IMR-90 (cell line): ENCODE measurements around the gene HSPA13. TPM values are rescaled to one million over a fixed set of nuclear protein-coding genes. Genes with fewer than 3 reads are reported as not detected.

Source experiments
- ATAC-seq: fragments of 200-7000 bp; cut with Tn5 transposase; 2 replicates; pipeline ENCODE4 v1.9.1; 2020; ENCODE audit warnings: low read depth, mild to moderate bottlenecking, moderate library complexity
- BruUV-seq: library from RNA; stranded (reverse); fragments of 400-500 nt; replicated peaks from 2 replicates; lab custom pipeline; 2021; lab: Mats Ljungman, UMichigan
- CTCF ChIA-PET: fragments of 300-600 bp; formaldehyde crosslinking; extraction: SDS; loops from one replicate; lab custom pipeline; 2021; ENCODE audit warnings: antibody characterized with exemption; lab: Yijun Ruan, JAX
- POLR2A ChIA-PET: fragments of 300-600 bp; sonication (Branson Sonifier 250); formaldehyde crosslinking; loops from one replicate; lab custom pipeline; 2022; ENCODE audit warnings: antibody characterized with exemption; ENCODE audit not compliant: unreplicated experiment; lab: Charles Lee
- DNase-seq: peaks from one replicate; pipeline ENCODE4 v3.0.0; 2013
- H2AFZ ChIP-seq: replicated peaks from 2 replicates; pipeline ENCODE3; 2013; ENCODE audit warnings: low read length, mild to moderate bottlenecking; ENCODE audit not compliant: poor library complexity
- H2AK5ac ChIP-seq: 2 replicates; pipeline ENCODE4 v1.6.1; 2013; ENCODE audit warnings: low read depth, low read length, inconsistent platforms
- H2AK9ac ChIP-seq: replicated peaks from 2 replicates; pipeline ENCODE3; 2013; ENCODE audit warnings: mild to moderate bottlenecking, low read depth, low read length, moderate library complexity; ENCODE audit not compliant: poor library complexity
- H2BK120ac ChIP-seq: 2 replicates; pipeline ENCODE4 v1.6.1; 2013; ENCODE audit warnings: low read depth, low read length, inconsistent platforms
- H2BK15ac ChIP-seq: 3 replicates; pipeline ENCODE4 v1.6.1; 2013; ENCODE audit warnings: low read depth, low read length, inconsistent platforms
- H2BK20ac ChIP-seq: 2 replicates; pipeline ENCODE4 v1.6.1; 2013; ENCODE audit warnings: low read depth, mild to moderate bottlenecking, inconsistent platforms, low read length, moderate library complexity
- H2BK5ac ChIP-seq: 2 replicates; pipeline ENCODE4 v1.6.1; 2013; ENCODE audit warnings: mild to moderate bottlenecking, low read depth, low read length, inconsistent platforms; ENCODE audit not compliant: poor library complexity, severe bottlenecking
- H3K14ac ChIP-seq: replicated peaks from 2 replicates; pipeline ENCODE4 v1.6.1; 2013; ENCODE audit warnings: low read depth, low read length, inconsistent platforms
- H3K18ac ChIP-seq: 2 replicates; pipeline ENCODE4 v1.6.1; 2013; ENCODE audit warnings: low read depth, low read length, control low read depth
- H3K23ac ChIP-seq: 2 replicates; pipeline ENCODE4 v1.6.1; 2013; ENCODE audit warnings: low read depth, low read length, inconsistent platforms
- H3K27ac ChIP-seq: 2 replicates; pipeline ENCODE4 v1.5.1; 2013; ENCODE audit warnings: mild to moderate bottlenecking, control low read depth, low read length; ENCODE audit not compliant: insufficient read depth
- H3K27me3 ChIP-seq: 2 replicates; pipeline ENCODE4 v1.6.1; 2013; ENCODE audit warnings: low read length; ENCODE audit not compliant: control insufficient read depth, insufficient read depth
- H3K36me3 ChIP-seq: 2 replicates; pipeline ENCODE4 v1.6.1; 2013; ENCODE audit warnings: low read length, mixed read lengths; ENCODE audit not compliant: control insufficient read depth, insufficient read depth
- H3K4ac ChIP-seq: 2 replicates; pipeline ENCODE4 v1.6.1; 2013; ENCODE audit warnings: low read depth, low read length, inconsistent platforms
- H3K4me1 ChIP-seq: 2 replicates; pipeline ENCODE4 v1.6.1; 2013; ENCODE audit warnings: low read length, mixed read lengths; ENCODE audit not compliant: control insufficient read depth, insufficient read depth
- H3K4me2 ChIP-seq: 2 replicates; pipeline ENCODE4 v1.6.1; 2013; ENCODE audit warnings: low read depth, mild to moderate bottlenecking, control low read depth, low read length, moderate library complexity
- H3K4me3 ChIP-seq: 2 replicates; pipeline ENCODE4 v1.5.1; 2013; ENCODE audit warnings: low read depth, mild to moderate bottlenecking, control low read depth, low read length, moderate library complexity; ENCODE audit not compliant: insufficient read depth
- H3K56ac ChIP-seq: 2 replicates; pipeline ENCODE4 v1.6.1; 2013; ENCODE audit warnings: low read length, inconsistent platforms; ENCODE audit not compliant: insufficient read depth; ENCODE audit errors: extremely low read depth
- H3K79me1 ChIP-seq, 2 experiments: 2 replicates each; pipeline ENCODE4 v1.6.1; 2013; ENCODE audit warnings: low read length in 2 of 2, inconsistent platforms in 1 of 2, low read depth in 1 of 2
- H3K9ac ChIP-seq: 2 replicates; pipeline ENCODE4 v1.6.1; 2013; ENCODE audit warnings: low read depth, low read length, control low read depth
- H3K9me1 ChIP-seq: 2 replicates; pipeline ENCODE4 v1.6.1; 2013; ENCODE audit warnings: low read length, inconsistent platforms; ENCODE audit not compliant: insufficient read depth
- H3K9me3 ChIP-seq: 2 replicates; pipeline ENCODE4 v1.6.1; 2013; ENCODE audit warnings: low read length; ENCODE audit not compliant: control insufficient read depth, insufficient read depth
- H4K20me1 ChIP-seq: 2 replicates; pipeline ENCODE4 v1.6.1; 2013; ENCODE audit warnings: low read length, inconsistent platforms; ENCODE audit not compliant: insufficient read depth
- H4K5ac ChIP-seq: 2 replicates; pipeline ENCODE4 v1.6.1; 2013; ENCODE audit warnings: mild to moderate bottlenecking, low read depth, low read length, control low read depth
- H4K8ac ChIP-seq, 2 experiments: 2 replicates each; pipeline ENCODE4 v1.6.1; 2013; ENCODE audit warnings: low read depth in 2 of 2, low read length in 2 of 2, control low read depth in 1 of 2, inconsistent platforms in 1 of 2
- H4K91ac ChIP-seq: 2 replicates; pipeline ENCODE4 v1.6.1; 2013; ENCODE audit warnings: low read depth, low read length, inconsistent platforms; ENCODE audit not compliant: insufficient read depth
- CHD1 ChIP-seq: IDR thresholded peaks from 2 replicates; pipeline ENCODE4 v1.6.1; 2012; ENCODE audit warnings: low read depth, low read length, improper control_type of control experiment
- MXI1 ChIP-seq: IDR thresholded peaks from 2 replicates; pipeline ENCODE4 v1.6.1; 2012; ENCODE audit warnings: low read depth, mild to moderate bottlenecking, low read length, moderate library complexity, borderline replicate concordance
- NFE2L2 ChIP-seq: fragments of 150-350 bp; IDR thresholded peaks from 2 replicates; pipeline ENCODE4 v1.6.1; 2016; ENCODE audit warnings: low read depth, mild to moderate bottlenecking, low read length
- WGBS, 2 experiments: methylation state at CpG; one replicate each; pipeline versions ENCODE4 v1.1.5 to v1.1.7; 2013; ENCODE audit warnings: missing lambda C conversion rate in 2 of 2; ENCODE audit not compliant: insufficient read length in 1 of 2; ENCODE audit errors: extremely low coverage in 2 of 2; 5-methylcytosine and 5-hydroxymethylcytosine counted together
- dilution Hi-C: fragments of 300-500 bp; cut with HindIII; formaldehyde crosslinking; loops from one replicate; pipeline ENCODE4 v1.14.3; 2018; ENCODE audit warnings: low sequenced_read_pairs; ENCODE audit not compliant: unreplicated experiment
- in situ Hi-C: fragments of 300-500 bp; cut with MboI; formaldehyde crosslinking; loops from 3 replicates; pipeline ENCODE4 v1.14.3; 2019; ENCODE audit warnings: low sequenced_read_pairs, inconsistent platforms, mixed read lengths
- intact Hi-C: fragments of 100-400 bp; cut with micrococcal nuclease; formaldehyde crosslinking; loops from 2 replicates; pipeline ENCODE4 v1.10.0; 2022
- polyA plus RNA-seq, 3 experiments: library from polyadenylated mRNA; depleted of rRNA; stranded (reverse); fragments of >200 nt; gene quantifications; 2 replicates each; pipeline ENCODE4 v1.2.3, GENCODE V29; 2012; ENCODE audit warnings: low replicate concordance in 1 of 3
- total RNA-seq: library from RNA; depleted of rRNA; stranded (reverse); fragments of >200 nt; gene quantifications from 2 replicates; pipeline ENCODE4 v1.2.3, GENCODE V29; 2012

HSPA13 gene
- total and polyA plus RNA-seq, 2 of the 4 experiments (the other 2 are of a cell fraction): 16.3 to 43.7 TPM

DNA sequence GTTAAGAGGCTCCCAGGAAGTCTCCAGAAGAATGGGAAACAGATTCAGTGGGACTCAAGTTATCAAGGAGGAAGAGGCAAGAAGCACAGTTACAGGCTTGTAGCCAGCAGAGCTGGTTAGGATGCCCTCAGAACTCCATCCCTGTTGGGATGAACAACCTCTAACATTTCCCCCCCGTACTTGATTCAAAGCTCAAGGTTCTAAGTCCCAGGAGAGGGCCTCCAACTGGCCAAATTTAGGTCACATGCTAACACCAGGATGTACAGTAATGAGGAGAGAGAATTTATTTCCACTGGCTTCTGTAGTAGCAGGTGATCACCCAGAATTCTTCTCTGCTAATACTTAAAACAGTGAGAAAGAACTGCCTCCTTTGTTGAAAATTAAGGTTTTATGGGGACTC, 22.3 kb upstream of the HSPA13 start:
- no CpG with 5 or more reads among the region's 1 CpG for WGBS, 2 experiments
- H3K27ac ChIP-seq: no peak overlapping the region
- TF ChIP-seq NFE2L2 (no peak), CHD1 (no peak), MXI1 (no peak)
- H2BK15ac ChIP-seq: no peak overlapping the region
- H3K18ac ChIP-seq: no peak overlapping the region
- no peaks in the 10 kb centered on the region for H3K36me3 ChIP-seq
- no peaks in the 10 kb centered on the region for H3K27me3 ChIP-seq
- no peak overlapping the region for H2AK9ac ChIP-seq
- in situ Hi-C loops (no loop called here), dilution Hi-C loops (no loop called here), intact Hi-C loops (no loop called here)
- DNase-seq (no peak), ATAC-seq (no peak)
- H2AK5ac ChIP-seq: no peak overlapping the region
- H4K5ac ChIP-seq: no peak overlapping the region
- no peak overlapping the region for H3K23ac ChIP-seq
- no TSS peak for BruUV-seq
- no peak overlapping the region for H3K4ac ChIP-seq
- no peaks in the 10 kb centered on the region for H3K9me1 ChIP-seq
- H3K4me3 ChIP-seq: no peak overlapping the region
- no peak overlapping the region for H3K56ac ChIP-seq
- H2BK120ac ChIP-seq: no peak overlapping the region
- H4K20me1 ChIP-seq: no peaks in the 10 kb centered on the region
- H3K4me1 ChIP-seq: no peaks in the 10 kb centered on the region
- no peaks in the 10 kb centered on the region for H3K79me1 ChIP-seq
- H4K8ac ChIP-seq: no peak overlapping the region
- H3K4me2 ChIP-seq: no peak overlapping the region
- H3K14ac ChIP-seq: no peak overlapping the region
- ChIA-PET CTCF (no interaction called here), POLR2A (no interaction called here)
- H2BK5ac ChIP-seq: no peak overlapping the region
- H3K9me3 ChIP-seq: no peaks in the 10 kb centered on the region
- H2BK20ac ChIP-seq: no peak overlapping the region
- H4K91ac ChIP-seq: no peak overlapping the region
- no peak overlapping the region for H2AFZ ChIP-seq
- H3K9ac ChIP-seq: no peak overlapping the region
